Suppressor macrophage (primary cell): ENCODE results near the gene CA5B.
"Not testable (repeated sequence)": the region's sequence is repeated elsewhere in the genome, so short reads cannot be mapped to it uniquely, and the experiment has no call there.

Source experiments
- DNase-seq, 4 experiments: peaks; one replicate each; pipeline ENCODE4 v3.0.0-alpha.2; 2020 to 2022
- total RNA-seq, 17 experiments: gene quantifications; one replicate each; lab custom pipeline; 2026; ENCODE audit warnings: mixed read lengths in 6 of 17, inconsistent platforms in 3 of 17; lab: John Stamatoyannopoulos, UW

Gene CA5B
- 1.2 to 10.6 (median 4.6) reads per million in 17 experiments for total RNA-seq

- DNase-seq, result peak; percentile 90 to 93 (median 92)
Observed at GRCh38 chrX:15737959-15738902, at the start of gene CA5B. Gene CA5B (plus strand): TSS chrX:15738270. CDS start chrX:15750024, 11,754 bp downstream.

GRCh38 chrX:15694941-15695451, 43.1 kb upstream of the CA5B start:
- DNase-seq, result no peak

GRCh38 chrX:15696516-15696915, 41.6 kb upstream of the CA5B start:
- no peak for DNase-seq

GRCh38 chrX:15702488-15703371, 35.3 kb upstream of the CA5B start:
- DNase-seq, result no peak

GRCh38 chrX:15703809-15704208, 34.3 kb upstream of the CA5B start:
- DNase-seq, result not testable (repeated sequence)

GRCh38 chrX:15704273-15704672, 33.8 kb upstream of the CA5B start:
- DNase-seq, result not testable (repeated sequence)

GRCh38 chrX:15714529-15714928, 23.5 kb upstream of the CA5B start:
- DNase-seq, result no peak

- DNase-seq, result no peak
Observed at GRCh38 chrX:15718283-15718970, 19.6 kb upstream of the CA5B start.

GRCh38 chrX:15719324-15719968, 18.6 kb upstream of the CA5B start:
- no peak for DNase-seq

GRCh38 chrX:15721911-15722310, 16.2 kb upstream of the CA5B start:
- no peak for DNase-seq

GRCh38 chrX:15723887-15724517, 14.1 kb upstream of the CA5B start:
- DNase-seq, result no peak

- no peak for DNase-seq
Observed at GRCh38 chrX:15724911-15725310, 13.2 kb upstream of the CA5B start.

GRCh38 chrX:15731368-15731767, 6.7 kb upstream of the CA5B start:
- DNase-seq, result not testable (repeated sequence)

GRCh38 chrX:15737190-15737958, 696 bp upstream of the CA5B start:
- peak in 2 of 4 experiments; percentile 9 to 46 for DNase-seq

- no peak for DNase-seq
Observed at GRCh38 chrX:15739886-15740285, 1.8 kb downstream of the CA5B start.

GRCh38 chrX:15744181-15744867, 6.3 kb downstream of the CA5B start:
- DNase-seq, result no peak

GRCh38 chrX:15745179-15745578, 7.1 kb downstream of the CA5B start:
- DNase-seq, result peak in 2 of 4 experiments; percentile 26 to 37

- DNase-seq, result not testable (repeated sequence)
Observed at GRCh38 chrX:15746651-15747050, 8.6 kb downstream of the CA5B start.

- no peak for DNase-seq
Observed at GRCh38 chrX:15747626-15748173, 9.6 kb downstream of the CA5B start.
